Stimulated activated naive CD8-positive, alpha-beta T cell treated with anti-CD3 and anti-CD28 coated beads, Interleukin-15, Interleukin-2, amounts not matched to agents 100 U/mL and 50 U/mL, for 24 hours (primary cell): ENCODE data around the gene CCDC149.
"Not testable (repeated sequence)": the region's sequence is repeated elsewhere in the genome, so short reads cannot be mapped to it uniquely, and the experiment has no call there.

Experiments used
- ATAC-seq: fragments of 150-1000 bp; cut with Tn5 transposase; one replicate; pipeline ENCODE4 v1.10.0; 2021
- DNase-seq: peaks from one replicate; pipeline ENCODE4 v3.0.0; 2021

CCDC149 gene

GRCh38 chr4:24917076-24917856 is 4.4 kb upstream of the CCDC149 start:
- DNase-seq (no peak), ATAC-seq (no peak)

DNA sequence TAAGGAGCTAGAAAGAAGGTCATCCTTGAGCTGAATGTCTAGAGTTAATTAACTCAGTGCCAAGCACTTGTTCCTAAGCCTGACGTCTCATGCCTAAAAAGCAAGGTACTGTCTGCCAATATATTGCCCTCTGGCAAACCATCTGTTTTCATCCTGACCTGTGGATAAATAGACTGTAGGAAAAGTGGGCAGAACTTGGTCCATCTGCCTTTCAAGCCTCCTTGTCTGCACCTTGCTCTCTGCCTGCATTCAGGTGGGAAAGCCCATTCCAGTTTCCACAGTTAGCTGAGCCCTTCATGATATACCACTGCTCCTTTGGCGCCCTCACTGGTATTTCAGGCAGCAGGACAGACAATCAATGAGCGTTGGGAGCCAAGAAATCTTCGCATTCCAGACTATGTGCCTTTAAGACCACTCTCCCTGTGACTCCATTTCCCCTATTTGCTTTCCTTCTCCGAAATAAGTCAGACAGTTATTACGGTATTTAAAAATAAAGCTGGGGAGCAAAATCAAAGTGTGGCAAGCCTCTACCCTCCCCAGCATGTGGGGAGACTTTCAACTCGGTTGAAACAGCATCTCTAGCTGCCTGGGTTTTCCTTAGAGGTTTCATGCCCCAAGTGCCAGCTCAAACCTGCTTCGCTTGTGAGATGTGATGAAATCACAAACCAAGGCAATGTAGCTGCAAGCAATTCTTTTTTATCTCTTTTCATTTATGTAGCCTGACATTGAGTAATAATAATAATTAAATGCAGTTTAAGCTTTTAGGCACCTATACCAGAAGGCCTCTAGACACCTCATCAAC is 2.5 kb upstream of the CCDC149 start:
- DNase-seq: no peak
- ATAC-seq: peak; percentile 7

DNA sequence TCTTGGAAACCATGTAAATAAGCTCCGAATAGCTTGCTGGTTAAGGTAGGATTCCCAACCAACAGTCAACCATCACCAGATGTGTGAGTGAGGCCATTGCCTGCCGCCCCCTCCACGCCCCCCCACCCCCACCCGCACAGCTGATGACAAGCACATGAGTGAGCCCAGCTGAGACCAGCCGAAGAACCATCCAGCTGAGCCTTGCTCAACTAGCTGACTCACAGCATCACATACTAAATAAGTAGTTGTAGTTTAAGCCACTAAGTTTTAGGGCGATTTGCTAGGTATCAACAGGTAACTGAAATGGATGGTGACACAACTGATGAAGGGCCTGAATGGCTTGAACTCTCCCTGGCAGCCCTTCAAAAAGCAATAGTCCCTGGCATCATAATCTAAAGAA is 1.6 kb upstream of the CCDC149 start:
- DNase-seq: no peak

DNA sequence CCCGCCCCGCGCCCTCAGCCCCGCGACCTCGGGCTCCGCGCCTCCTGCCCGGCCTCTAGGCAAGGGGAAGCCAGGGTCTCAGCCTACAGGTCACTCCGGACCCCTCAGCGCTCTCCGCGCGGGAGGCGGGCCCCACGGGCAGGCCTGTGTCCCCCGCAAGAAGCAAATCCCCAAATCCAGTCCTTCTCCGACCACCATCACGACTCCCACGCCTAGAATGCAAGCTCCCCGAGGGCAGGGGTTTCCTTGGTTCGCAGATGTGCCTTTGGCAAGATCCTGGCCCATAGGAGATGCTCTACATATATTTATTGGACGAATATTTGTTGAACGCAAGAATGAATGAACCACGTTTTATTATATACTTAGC is 260 bp upstream of the CCDC149 start:
- ATAC-seq (no peak), DNase-seq (no peak)

More for the DNA sequence above, 1.6 kb upstream of the CCDC149 start:
- ATAC-seq: no peak

- ATAC-seq (no peak), DNase-seq (no peak)
Measured at GRCh38 chr4:24910499-24910898, 2.3 kb downstream of the CCDC149 start.

GRCh38 chr4:24909606-24910005 is 3.2 kb downstream of the CCDC149 start:
- ATAC-seq: not testable (repeated sequence)

GRCh38 chr4:24897639-24898038 is 15.2 kb downstream of the CCDC149 start:
- DNase-seq: no peak
- no peak for ATAC-seq

More at GRCh38 chr4:24909606-24910005, 3.2 kb downstream of the CCDC149 start:
- not testable (repeated sequence) for DNase-seq

GRCh38 chr4:24896977-24897376 is 15.9 kb downstream of the CCDC149 start:
- ATAC-seq: no peak
- DNase-seq: no peak

DNA sequence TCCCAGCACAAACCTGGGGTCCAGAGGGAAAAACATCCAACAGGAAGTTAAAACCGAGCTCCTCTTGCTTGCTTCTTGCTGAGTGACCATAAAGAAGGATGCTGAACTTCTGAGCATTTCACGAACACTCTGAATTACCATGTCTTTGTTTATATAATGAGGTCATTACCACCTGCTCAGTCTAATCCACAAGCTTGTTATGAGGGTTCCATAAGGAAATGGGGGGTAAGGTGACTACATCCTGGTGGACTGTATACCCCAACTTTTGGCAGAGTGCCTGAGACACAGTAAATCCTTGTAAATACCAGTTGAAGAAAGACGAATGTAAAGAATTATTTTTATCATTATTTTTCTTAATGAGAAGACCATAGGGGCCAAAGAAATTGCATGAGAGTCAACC is 16.8 kb downstream of the CCDC149 start:
- no peak for ATAC-seq

GRCh38 chr4:24895461-24895860 is 17.4 kb downstream of the CCDC149 start:
- no peak for ATAC-seq
- DNase-seq: no peak

More for the DNA sequence above, 16.8 kb downstream of the CCDC149 start:
- no peak for DNase-seq

- ATAC-seq: no peak
Measured at GRCh38 chr4:24894846-24895245, 18.0 kb downstream of the CCDC149 start.

DNA sequence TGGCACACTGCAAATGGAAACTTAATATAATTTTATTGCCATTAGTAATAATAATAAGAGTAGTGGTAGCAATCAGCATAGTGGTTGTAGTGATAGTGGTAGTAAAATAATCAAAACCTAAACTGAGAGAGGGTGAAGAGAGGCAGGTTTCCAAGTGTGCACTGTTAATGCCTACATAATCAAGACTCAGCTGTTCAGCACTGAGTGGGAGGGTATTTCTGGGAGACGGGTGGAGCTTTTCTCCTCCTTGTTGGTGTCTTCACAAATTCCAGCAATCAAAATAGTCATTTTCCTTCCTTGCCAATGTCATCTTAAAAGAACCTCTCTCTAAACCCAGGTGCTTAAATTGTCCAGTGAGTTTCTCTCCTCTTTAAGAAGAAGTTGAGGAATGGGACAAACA is 18.6 kb downstream of the CCDC149 start:
- DNase-seq (no peak), ATAC-seq (no peak)

More at GRCh38 chr4:24894846-24895245, 18.0 kb downstream of the CCDC149 start:
- no peak for DNase-seq

DNA sequence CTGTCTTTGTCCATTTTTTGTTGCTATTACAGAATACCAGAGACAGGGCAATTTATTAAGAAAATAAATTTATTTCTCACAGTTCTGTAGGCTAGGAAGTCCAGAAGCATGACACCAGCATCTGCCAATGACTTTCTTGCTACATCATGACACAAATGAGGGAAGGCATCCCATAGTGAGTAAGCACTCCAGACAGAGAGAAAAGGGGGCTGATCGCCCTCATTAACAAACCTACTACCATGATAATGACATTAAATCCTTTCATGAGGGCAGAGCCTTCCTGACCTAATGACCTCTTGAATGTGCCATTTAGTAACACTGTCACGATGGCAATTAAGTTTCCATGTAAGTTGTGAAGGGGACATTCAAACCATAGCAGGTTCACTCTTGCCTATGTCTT is 20.1 kb downstream of the CCDC149 start:
- DNase-seq (no peak), ATAC-seq (no peak)

- no peak for ATAC-seq
- no peak for DNase-seq
Measured at GRCh38 chr4:24892278-24892677, 20.6 kb downstream of the CCDC149 start.

- DNase-seq (no peak), ATAC-seq (no peak)
Measured at GRCh38 chr4:24890561-24891126, 22.2 kb downstream of the CCDC149 start.

DNA sequence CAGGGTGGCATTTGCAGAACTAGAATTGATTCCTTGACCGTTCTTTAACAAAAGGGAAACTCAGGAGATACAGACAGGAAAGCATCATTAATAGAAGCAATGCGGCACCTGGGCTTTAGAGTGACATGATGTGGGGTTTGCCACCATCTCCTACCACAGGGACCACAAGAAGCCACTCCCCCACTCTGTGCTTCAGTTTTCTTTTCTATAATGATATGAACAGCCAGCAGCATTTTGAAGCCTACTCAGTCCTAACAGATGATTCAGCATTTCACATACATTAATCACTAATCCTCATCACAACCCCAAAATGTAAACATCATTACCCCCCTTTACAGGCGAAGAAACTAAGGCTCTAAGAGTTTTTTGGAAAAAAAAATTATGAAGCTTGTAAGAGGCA is 22.9 kb downstream of the CCDC149 start:
- no peak for ATAC-seq
- no peak for DNase-seq

DNA sequence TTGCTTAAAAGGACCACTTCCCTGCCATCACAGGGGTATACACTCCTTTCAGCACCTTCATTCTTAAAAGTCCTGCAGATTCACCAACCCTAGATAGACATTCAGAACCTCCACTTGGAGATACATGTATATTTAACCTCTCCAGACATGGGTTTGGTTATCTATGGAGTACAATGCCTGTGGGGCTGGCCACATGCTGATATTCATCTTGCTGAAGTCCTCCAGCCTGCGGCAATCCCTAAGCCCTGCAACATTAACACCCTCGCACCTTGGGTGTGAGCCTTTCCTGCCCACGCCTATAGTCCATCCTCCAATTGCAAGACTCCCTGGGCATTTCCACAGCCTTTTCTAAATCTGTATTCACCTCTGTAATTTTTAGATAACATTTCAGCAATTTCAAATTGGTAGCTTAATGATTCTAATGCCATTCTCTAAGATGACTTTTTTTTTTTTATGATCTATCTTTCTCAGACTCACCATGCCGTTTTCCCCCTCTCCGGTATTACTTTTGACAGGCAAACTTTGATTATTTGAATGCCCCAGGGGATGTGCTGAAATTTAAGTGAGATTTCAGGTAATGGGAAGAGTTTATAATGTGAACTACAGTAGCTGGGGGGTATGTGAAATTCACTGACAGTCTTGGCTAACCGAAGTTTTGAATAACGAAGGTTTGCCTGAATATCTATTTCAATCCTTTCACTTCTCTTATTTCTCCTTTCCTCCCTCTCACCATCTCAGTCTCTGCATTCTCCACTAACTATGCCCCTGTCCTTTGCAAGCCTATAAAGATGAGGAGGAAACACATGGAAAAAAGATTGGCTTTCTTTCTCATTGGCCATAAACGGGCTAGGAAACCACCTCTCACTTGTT is 24.1 kb downstream of the CCDC149 start:
- ATAC-seq: no peak
- DNase-seq: no peak

- ATAC-seq (no peak), DNase-seq (no peak)
Measured at GRCh38 chr4:24887881-24888430, 24.9 kb downstream of the CCDC149 start.

GRCh38 chr4:24886596-24886995 is 26.2 kb downstream of the CCDC149 start:
- ATAC-seq (no peak), DNase-seq (no peak)

DNA sequence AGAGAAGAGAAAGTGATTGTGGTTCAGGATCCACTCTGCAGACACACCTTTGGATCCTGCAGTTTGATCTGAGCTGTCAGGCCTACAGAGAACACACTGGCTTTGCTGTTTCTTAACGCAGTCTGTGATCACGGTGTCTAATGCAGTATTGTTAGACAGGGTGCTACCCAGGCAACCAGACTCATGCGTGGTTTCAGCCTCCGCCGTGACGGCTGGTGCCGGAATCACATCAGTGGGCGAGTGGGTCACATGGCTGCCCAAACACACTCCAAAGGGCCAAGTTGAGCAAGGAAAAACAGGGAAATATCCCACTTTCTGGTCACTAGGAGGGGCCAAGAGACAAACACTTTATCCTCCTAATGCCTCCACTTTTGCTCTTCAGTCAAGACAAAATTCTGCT is 27.5 kb downstream of the CCDC149 start:
- DNase-seq (no peak), ATAC-seq (no peak)

GRCh38 chr4:24884902-24885301 is 27.9 kb downstream of the CCDC149 start:
- ATAC-seq: no peak

More at GRCh38 chr4:24884902-24885301, 27.9 kb downstream of the CCDC149 start:
- DNase-seq: no peak
